GM23338 (cell line): Measurements from ENCODE around the gene TRH. TPM values are rescaled to one million over a fixed set of nuclear protein-coding genes. Genes with fewer than 3 reads are reported as not detected.

Experiments
- ATAC-seq: fragments of 200-7000 bp; cut with Tn5 transposase; 3 replicates; pipeline ENCODE4 v1.9.1; 2020
- DNase-seq: peaks from one replicate; pipeline ENCODE4 v3.0.0-alpha.2; 2015; ENCODE audit warnings: low spot score
- H2AFZ ChIP-seq: fragments of 200-600 bp; sonication (generic); 2 replicates; pipeline ENCODE4 v1.8.0; 2016; ENCODE audit warnings: antibody characterized with exemption, mild to moderate bottlenecking, moderate library complexity
- H3F3A ChIP-seq: fragments of 200-600 bp; sonication (generic); replicated peaks from 2 replicates; pipeline ENCODE4 v1.8.0; 2017; ENCODE audit warnings: antibody characterized with exemption, mixed run types, low read depth
- H3K27ac ChIP-seq: fragments of 200-600 bp; sonication (generic); 2 replicates; pipeline ENCODE4 v1.6.1; 2016; ENCODE audit warnings: low read depth
- H3K27me3 ChIP-seq: fragments of 200-600 bp; sonication (generic); 2 replicates; pipeline ENCODE4 v1.8.0; 2016; ENCODE audit warnings: mild to moderate bottlenecking, mixed run types, moderate library complexity; ENCODE audit not compliant: insufficient read depth
- H3K36me3 ChIP-seq: fragments of 200-600 bp; sonication (generic); 2 replicates; pipeline ENCODE4 v1.8.0; 2016; ENCODE audit warnings: mild to moderate bottlenecking; ENCODE audit not compliant: insufficient read depth
- H3K4me1 ChIP-seq: fragments of 200-600 bp; sonication (generic); 2 replicates; pipeline ENCODE4 v1.8.0; 2016; ENCODE audit warnings: mild to moderate bottlenecking, moderate library complexity; ENCODE audit not compliant: insufficient read depth
- H3K4me2 ChIP-seq: fragments of 200-600 bp; sonication (generic); 2 replicates; pipeline ENCODE4 v1.7.1; 2017; ENCODE audit warnings: mixed run types
- H3K4me3 ChIP-seq: fragments of 200-600 bp; sonication (generic); 2 replicates; pipeline ENCODE4 v1.6.1; 2016; ENCODE audit warnings: mixed run types
- H3K79me2 ChIP-seq: fragments of 200-600 bp; sonication (generic); replicated peaks from 2 replicates; pipeline ENCODE4 v1.8.0; 2017; ENCODE audit warnings: mild to moderate bottlenecking; ENCODE audit not compliant: insufficient read depth
- H3K9me2 ChIP-seq: fragments of 200-600 bp; sonication (generic); 2 replicates; pipeline ENCODE4 v1.8.0; 2017; ENCODE audit not compliant: insufficient read depth
- H4K20me1 ChIP-seq: fragments of 200-600 bp; sonication (generic); replicated peaks from 2 replicates; pipeline ENCODE4 v1.8.0; 2017; ENCODE audit warnings: mild to moderate bottlenecking; ENCODE audit not compliant: insufficient read depth
- H3K27ac Mint-ChIP-seq: 2 replicates; pipeline ENCODE4 v1.8.0; 2020; ENCODE audit warnings: inconsistent platforms, mild to moderate bottlenecking, moderate library complexity, mixed read lengths
- H3K27me3 Mint-ChIP-seq: 3 replicates; pipeline ENCODE4 v1.8.0; 2022; ENCODE audit warnings: low read depth, mild to moderate bottlenecking, moderate library complexity, mixed read lengths, inconsistent platforms; ENCODE audit not compliant: insufficient read depth, poor library complexity
- H3K36me3 Mint-ChIP-seq: 3 replicates; pipeline ENCODE4 v1.8.0; 2021; ENCODE audit warnings: low read depth, mild to moderate bottlenecking, inconsistent platforms, moderate library complexity, mixed read lengths
- H3K4me1 Mint-ChIP-seq: 3 replicates; pipeline ENCODE4 v1.8.0; 2020; ENCODE audit warnings: mild to moderate bottlenecking, inconsistent platforms, mixed read lengths
- H3K4me3 Mint-ChIP-seq: 3 replicates; pipeline ENCODE4 v1.8.0; 2021; ENCODE audit warnings: moderate library complexity, mild to moderate bottlenecking, inconsistent platforms, mixed read lengths
- H3K9me3 Mint-ChIP-seq: 3 replicates; pipeline ENCODE4 v1.8.0; 2020; ENCODE audit warnings: moderate library complexity, mild to moderate bottlenecking, inconsistent platforms, mixed read lengths
- CREB1 ChIP-seq: fragments of 250-450 bp; sonication (Bioruptor Pico); IDR thresholded peaks from 2 replicates; pipeline ENCODE4 v1.5.0; 2020; ENCODE audit warnings: low read depth, mild to moderate bottlenecking, moderate library complexity
- CTCF ChIP-seq, 2 experiments: fragments of 200-600 bp in 1 of 2; sonication (generic) in 1 of 2; conservative IDR thresholded peaks; 2 replicates each; pipeline versions ENCODE4 v1.5.1 to v1.6.1; 2016 to 2017; ENCODE audit warnings: antibody characterized with exemption in 2 of 2, low read depth in 2 of 2, mild to moderate bottlenecking in 2 of 2, moderate library complexity in 1 of 2
- ETS1 ChIP-seq: IDR thresholded peaks from 2 replicates; pipeline ENCODE4 v1.6.1; 2016; ENCODE audit warnings: antibody characterized with exemption
- EZH2 ChIP-seq: fragments of 200-600 bp; sonication (generic); IDR thresholded peaks from one replicate; pipeline ENCODE4 v1.8.0; 2017; ENCODE audit warnings: antibody characterized with exemption, mild to moderate bottlenecking, low read depth; ENCODE audit not compliant: unreplicated experiment
- EZH2phosphoT487 ChIP-seq: fragments of 200-600 bp; sonication (generic); IDR thresholded peaks from one replicate; pipeline ENCODE4 v1.8.1; 2018; ENCODE audit warnings: antibody characterized with exemption; ENCODE audit not compliant: unreplicated experiment
- JUNB ChIP-seq: IDR thresholded peaks from one replicate; pipeline ENCODE4 v1.6.1; 2016; ENCODE audit warnings: antibody characterized with exemption; ENCODE audit not compliant: unreplicated experiment
- NANOG ChIP-seq: IDR thresholded peaks from 2 replicates; pipeline ENCODE4 v1.6.1; 2016; ENCODE audit warnings: antibody characterized with exemption, borderline replicate concordance
- STAT1 ChIP-seq: IDR thresholded peaks from one replicate; pipeline ENCODE4 v1.6.1; 2016; ENCODE audit warnings: antibody characterized with exemption; ENCODE audit not compliant: unreplicated experiment
- ZNF331 ChIP-seq: fragments of 250-450 bp; sonication (Bioruptor Pico); IDR thresholded peaks from 2 replicates; pipeline ENCODE4 v1.5.0; 2020; ENCODE audit warnings: low read depth, mild to moderate bottlenecking, moderate library complexity
- polyA plus RNA-seq: library from polyadenylated mRNA; unstranded; fragments of >200 nt; fragmentation: Nextera tagmentation; extraction: Ambion mirVana; gene quantifications from 2 replicates; pipeline ENCODE4 v1.2.1, GENCODE V29; 2016
- total RNA-seq: library from RNA; depleted of rRNA; stranded (reverse); fragments of >200 nt; shearing (Covaris generic); gene quantifications from 2 replicates; pipeline ENCODE4 v1.2.3, GENCODE V29; 2014
- TF ChIP-seq, protein P1 (sequence below): IDR thresholded peaks from one replicate; pipeline ENCODE4 v1.6.1; 2018; ENCODE audit warnings: antibody characterized with exemption; ENCODE audit not compliant: unreplicated experiment

The TRH gene
- total and polyA plus RNA-seq, 2 experiments from 2014 or later, result 0.28 TPM; not detected in 1

DNA sequence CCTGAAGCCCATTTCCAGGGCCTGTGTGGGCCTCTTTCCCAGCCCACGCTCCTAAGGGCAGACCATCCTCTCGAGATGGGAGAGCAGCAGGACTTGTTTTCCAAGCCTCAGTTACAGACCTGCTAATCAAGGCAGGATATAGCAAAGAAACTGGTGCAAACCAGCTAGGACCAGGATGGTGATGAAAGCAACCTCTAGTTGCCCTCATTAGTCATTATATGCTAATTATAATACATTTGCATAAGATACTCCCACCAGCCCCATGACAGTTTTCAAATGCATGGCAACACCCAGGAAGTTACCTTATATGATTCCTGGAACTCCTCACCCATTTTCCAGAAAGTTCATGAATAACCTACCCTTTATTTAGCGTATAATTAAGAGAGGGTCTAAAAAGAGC is 34.4 kb upstream of the TRH start:
- no peaks in the 10 kb centered on the region; the same call in 2 of the 3 replicates for H3K9me3 Mint-ChIP-seq
- Histone ChIP-seq H3K9me2 (no peaks in the 10 kb centered on the region), H3K4me1 (0 out of 2 replicates have a peak, but pooled peaks cover 9% of the 10 kb centered on the region), H3F3A (no peaks in the 10 kb centered on the region), H3K27ac (no peak overlapping the region), H4K20me1 (no peaks in the 10 kb centered on the region), H3K79me2 (no peaks in the 10 kb centered on the region), H3K36me3 (no peaks in the 10 kb centered on the region), H3K27me3 (no peaks in the 10 kb centered on the region; the same call in 1 of the 2 replicates), H3K4me2 (no peak overlapping the region), H2AFZ (no peak overlapping the region), H3K4me3 (no peak overlapping the region)
- H3K36me3 Mint-ChIP-seq, result no peaks in the 10 kb centered on the region
- no peak for TF ChIP-seq EZH2
- no peak for TF ChIP-seq CREB1 (CRISPR knock-in tag)
- TF ChIP-seq ETS1, result no peak
- TF ChIP-seq NANOG, result no peak
- TF ChIP-seq STAT1, result no peak
- TF ChIP-seq JUNB, result no peak
- no peak for TF ChIP-seq ZNF331 (CRISPR knock-in tag)
- TF ChIP-seq, protein P1, sequence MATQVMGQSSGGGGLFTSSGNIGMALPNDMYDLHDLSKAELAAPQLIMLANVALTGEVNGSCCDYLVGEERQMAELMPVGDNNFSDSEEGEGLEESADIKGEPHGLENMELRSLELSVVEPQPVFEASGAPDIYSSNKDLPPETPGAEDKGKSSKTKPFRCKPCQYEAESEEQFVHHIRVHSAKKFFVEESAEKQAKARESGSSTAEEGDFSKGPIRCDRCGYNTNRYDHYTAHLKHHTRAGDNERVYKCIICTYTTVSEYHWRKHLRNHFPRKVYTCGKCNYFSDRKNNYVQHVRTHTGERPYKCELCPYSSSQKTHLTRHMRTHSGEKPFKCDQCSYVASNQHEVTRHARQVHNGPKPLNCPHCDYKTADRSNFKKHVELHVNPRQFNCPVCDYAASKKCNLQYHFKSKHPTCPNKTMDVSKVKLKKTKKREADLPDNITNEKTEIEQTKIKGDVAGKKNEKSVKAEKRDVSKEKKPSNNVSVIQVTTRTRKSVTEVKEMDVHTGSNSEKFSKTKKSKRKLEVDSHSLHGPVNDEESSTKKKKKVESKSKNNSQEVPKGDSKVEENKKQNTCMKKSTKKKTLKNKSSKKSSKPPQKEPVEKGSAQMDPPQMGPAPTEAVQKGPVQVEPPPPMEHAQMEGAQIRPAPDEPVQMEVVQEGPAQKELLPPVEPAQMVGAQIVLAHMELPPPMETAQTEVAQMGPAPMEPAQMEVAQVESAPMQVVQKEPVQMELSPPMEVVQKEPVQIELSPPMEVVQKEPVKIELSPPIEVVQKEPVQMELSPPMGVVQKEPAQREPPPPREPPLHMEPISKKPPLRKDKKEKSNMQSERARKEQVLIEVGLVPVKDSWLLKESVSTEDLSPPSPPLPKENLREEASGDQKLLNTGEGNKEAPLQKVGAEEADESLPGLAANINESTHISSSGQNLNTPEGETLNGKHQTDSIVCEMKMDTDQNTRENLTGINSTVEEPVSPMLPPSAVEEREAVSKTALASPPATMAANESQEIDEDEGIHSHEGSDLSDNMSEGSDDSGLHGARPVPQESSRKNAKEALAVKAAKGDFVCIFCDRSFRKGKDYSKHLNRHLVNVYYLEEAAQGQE, result no peak
- no peak for TF ChIP-seq EZH2phosphoT487
- peaks cover 12% of the 10 kb centered on the region for H3K4me1 Mint-ChIP-seq
- peaks cover 6% of the 10 kb centered on the region for H3K27me3 Mint-ChIP-seq
- no peak overlapping the region for H3K27ac Mint-ChIP-seq
- DNase-seq (no peak), ATAC-seq (no peak)
- H3K4me3 Mint-ChIP-seq, result no peak overlapping the region

- Mint-ChIP-seq H3K27me3 (peaks cover 6% of the 10 kb centered on the region), H3K4me1 (peaks cover 8% of the 10 kb centered on the region; the same call in 2 of the 3 replicates), H3K9me3 (no peaks in the 10 kb centered on the region; the same call in 2 of the 3 replicates), H3K36me3 (no peaks in the 10 kb centered on the region), H3K27ac (no peak overlapping the region), H3K4me3 (no peak overlapping the region)
- no peaks in the 10 kb centered on the region for H4K20me1 ChIP-seq
- no peak for TF ChIP-seq JUNB
- TF ChIP-seq CTCF (conservative IDR thresholded peaks at IDR 0.05; ENCODE audit: low read depth in 2 of 2), result peak; percentile 81 to 96
- H3K4me2 ChIP-seq, result no peak overlapping the region
- no peaks in the 10 kb centered on the region for H3K36me3 ChIP-seq
- H3K9me2 ChIP-seq, result no peaks in the 10 kb centered on the region
- 0 out of 2 replicates have a peak, but pooled peaks cover 2% of the 10 kb centered on the region for H3K4me1 ChIP-seq
- H3F3A ChIP-seq, result no peaks in the 10 kb centered on the region
- H3K79me2 ChIP-seq, result no peaks in the 10 kb centered on the region
- no peaks in the 10 kb centered on the region; the same call in 1 of the 2 replicates for H3K27me3 ChIP-seq
- no peak overlapping the region for H3K4me3 ChIP-seq
- H3K27ac ChIP-seq, result no peak overlapping the region
- DNase-seq (peak; percentile 93), ATAC-seq (peak; percentile 96)
- H2AFZ ChIP-seq, result no peak overlapping the region
These were observed 32.2 kb upstream of the TRH start for GRCh38 chr3:129942296-129942695.
